Liver (tissue), 3 donors: ENCODE measurements around the gene POLR2L.

Source experiments
- CTCF ChIP-seq: fragments of 150-350 bp; IDR thresholded peaks from 2 replicates; pipeline ENCODE4 v1.5.1; 2017; ENCODE audit warnings: improper control_type of control experiment, low read depth, low read length; ENCODE audit not compliant: missing input control
- EGR1 ChIP-seq, 2 donors: IDR thresholded peaks; 2 replicates each; pipeline ENCODE4 v1.6.1; 2016 to 2018; ENCODE audit warnings: antibody characterized with exemption in 2 of 2, low read depth in 2 of 2
- FOXA1 ChIP-seq: IDR thresholded peaks from 2 replicates; pipeline ENCODE4 v1.6.1; 2016; ENCODE audit warnings: antibody characterized with exemption
- FOXA2 ChIP-seq: IDR thresholded peaks from 2 replicates; pipeline ENCODE4 v1.6.1; 2016; ENCODE audit warnings: antibody characterized with exemption
- GABPA ChIP-seq, 2 donors: IDR thresholded peaks in 1 of 2; conservative IDR thresholded peaks in 1 of 2; 2 replicates each; pipeline ENCODE4 v1.6.1; 2016; ENCODE audit warnings: antibody characterized with exemption in 2 of 2, mild to moderate bottlenecking in 1 of 2, moderate library complexity in 1 of 2
- HNF4A ChIP-seq, 2 donors: conservative IDR thresholded peaks; 2 replicates each; pipeline ENCODE4 v1.6.1; 2016; ENCODE audit warnings: antibody characterized with exemption in 2 of 2, mild to moderate bottlenecking in 2 of 2
- HNF4G ChIP-seq: IDR thresholded peaks from 2 replicates; pipeline ENCODE4 v1.6.1; 2016; ENCODE audit warnings: antibody characterized with exemption
- RAD21 ChIP-seq, 2 donors: IDR thresholded peaks; 2 replicates each; pipeline ENCODE4 v1.6.1; 2016; ENCODE audit warnings: antibody characterized with exemption in 2 of 2, mild to moderate bottlenecking in 2 of 2
- REST ChIP-seq: IDR thresholded peaks from 2 replicates; pipeline ENCODE4 v1.6.1; 2016; ENCODE audit warnings: antibody characterized with exemption, mild to moderate bottlenecking
- SP1 ChIP-seq: IDR thresholded peaks from 2 replicates; pipeline ENCODE4 v1.6.1; 2018; ENCODE audit warnings: antibody characterized with exemption, mild to moderate bottlenecking
- TAF1 ChIP-seq: conservative IDR thresholded peaks from 2 replicates; pipeline ENCODE4 v1.6.1; 2016; ENCODE audit warnings: antibody characterized with exemption, mild to moderate bottlenecking
- YY1 ChIP-seq: IDR thresholded peaks from 2 replicates; pipeline ENCODE4 v1.6.1; 2016; ENCODE audit warnings: antibody characterized with exemption, mild to moderate bottlenecking
- ZBTB33 ChIP-seq: IDR thresholded peaks from 2 replicates; pipeline ENCODE4 v1.6.1; 2016; ENCODE audit warnings: antibody characterized with exemption
- donor health status: healthy.
- donor health status: healthy.

- TF ChIP-seq CTCF (no peak), FOXA1 (no peak), REST (no peak), RAD21 (IDR thresholded peaks at IDR 0.05) (no peak), SP1 (no peak), ZBTB33 (no peak), HNF4G (no peak), FOXA2 (no peak), TAF1 (no peak), YY1 (no peak), HNF4A (conservative IDR thresholded peaks at IDR 0.05) (no peak), EGR1 (IDR thresholded peaks at IDR 0.05; ENCODE audit: low read depth in 2 of 2) (no peak), GABPA (IDR thresholded peaks at IDR 0.05 in 1 of 2, conservative IDR thresholded peaks at IDR 0.05 in 1 of 2) (no peak)
These were observed 47.6 kb upstream of the POLR2L start for GRCh38 chr11:889687-890475.
